OCI-LY7 (cell line): ENCODE data around the gene C9orf50. TPM values are rescaled to one million over a fixed set of nuclear protein-coding genes. Genes with fewer than 3 reads are reported as not detected.

Experiments
- BruUV-seq: library from RNA; stranded (reverse); fragments of 400-500 nt; replicated peaks from 2 replicates; lab custom pipeline; 2021; lab: Mats Ljungman, UMichigan
- CTCF ChIA-PET: fragments of 300-600 bp; sonication (Branson Sonifier 250); formaldehyde crosslinking; loops from one replicate; lab custom pipeline; 2022; ENCODE audit warnings: antibody characterized with exemption; ENCODE audit not compliant: unreplicated experiment; lab: Charles Lee
- POLR2A ChIA-PET: fragments of 300-600 bp; sonication (Branson Sonifier 250); formaldehyde crosslinking; loops from one replicate; lab custom pipeline; 2022; ENCODE audit warnings: antibody characterized with exemption; lab: Charles Lee
- DNase-seq: peaks from one replicate; pipeline ENCODE4 v3.0.0-alpha.2; 2015; ENCODE audit warnings: low spot score
- H2AFZ ChIP-seq: fragments of 200-600 bp; sonication (generic), shearing (Covaris generic); 2 replicates; pipeline ENCODE4 v1.6.1; 2014; ENCODE audit warnings: mild to moderate bottlenecking, antibody characterized with exemption, low read length, moderate library complexity
- H3K27ac ChIP-seq: fragments of 200-600 bp; sonication (generic); 2 replicates; pipeline ENCODE4 v1.5.1; 2014; ENCODE audit warnings: mixed run types, low read depth, mild to moderate bottlenecking, moderate library complexity, low read length, inconsistent platforms; ENCODE audit not compliant: poor library complexity, severe bottlenecking
- H3K36me3 ChIP-seq: fragments of 200-600 bp; sonication (generic); 2 replicates; pipeline ENCODE4 v1.6.1; 2014; ENCODE audit warnings: mild to moderate bottlenecking, antibody characterized with exemption, low read length, moderate library complexity, mixed read lengths; ENCODE audit not compliant: insufficient read depth
- H3K4me1 ChIP-seq: fragments of 200-600 bp; sonication (generic); 2 replicates; pipeline ENCODE4 v1.5.1; 2014; ENCODE audit warnings: mild to moderate bottlenecking, low read length; ENCODE audit not compliant: insufficient read depth, poor library complexity, severe bottlenecking
- H3K4me2 ChIP-seq: fragments of 200-600 bp; sonication (generic); 2 replicates; pipeline ENCODE4 v1.6.1; 2014; ENCODE audit warnings: mild to moderate bottlenecking, low read length
- H3K4me3 ChIP-seq: fragments of 200-600 bp; sonication (generic); 2 replicates; pipeline ENCODE4 v1.5.1; 2014; ENCODE audit warnings: mild to moderate bottlenecking, low read depth, low read length; ENCODE audit not compliant: poor library complexity, severe bottlenecking
- H3K79me2 ChIP-seq: fragments of 200-600 bp; sonication (generic); 2 replicates; pipeline ENCODE4 v1.6.1; 2016; ENCODE audit warnings: low read depth, mild to moderate bottlenecking, low read length, moderate library complexity, mixed read lengths; ENCODE audit not compliant: insufficient read depth
- H3K9me2 ChIP-seq: fragments of 200-600 bp; sonication (generic); 2 replicates; pipeline ENCODE4 v1.6.1; 2016; ENCODE audit warnings: mild to moderate bottlenecking, low read length, mixed read lengths; ENCODE audit not compliant: insufficient read depth
- H3K9me3 ChIP-seq: fragments of 200-600 bp; sonication (generic); 2 replicates; pipeline ENCODE4 v1.6.1; 2014; ENCODE audit warnings: mild to moderate bottlenecking, mixed run types, low read length, mixed read lengths
- H4K20me1 ChIP-seq: fragments of 200-600 bp; sonication (generic); 2 replicates; pipeline ENCODE4 v1.6.1; 2014; ENCODE audit warnings: mild to moderate bottlenecking, antibody characterized with exemption, low read length, moderate library complexity, mixed read lengths; ENCODE audit not compliant: insufficient read depth
- EZH2phosphoT487 ChIP-seq: fragments of 200-600 bp; sonication (generic); IDR thresholded peaks from 2 replicates; pipeline ENCODE4 v1.6.1; 2018; ENCODE audit warnings: low read depth, borderline replicate concordance, mild to moderate bottlenecking, mixed run types, antibody characterized with exemption, low read length, moderate library complexity, mixed read lengths
- intact Hi-C: fragments of 100-400 bp; cut with micrococcal nuclease; formaldehyde crosslinking; loops from one replicate; pipeline ENCODE4 v1.10.0; 2022; ENCODE audit not compliant: unreplicated experiment
- total RNA-seq, 2 experiments: library from RNA; depleted of rRNA in 1 of 2; stranded (reverse); fragments of >200 nt in 1 of 2; shearing (Covaris generic) in 1 of 2; gene quantifications; 2 replicates each; pipeline ENCODE4 v1.2.3, GENCODE V29; 2014 to 2022
- TF ChIP-seq, protein P1 (sequence below): fragments of 200-600 bp; sonication (generic); conservative IDR thresholded peaks from 2 replicates; pipeline ENCODE4 v1.5.1; 2014; ENCODE audit warnings: mild to moderate bottlenecking, antibody characterized with exemption, low read length, moderate library complexity, mixed read lengths

The C9orf50 gene
- total RNA-seq, 2 experiments from 2014 or later: not detected

DNA sequence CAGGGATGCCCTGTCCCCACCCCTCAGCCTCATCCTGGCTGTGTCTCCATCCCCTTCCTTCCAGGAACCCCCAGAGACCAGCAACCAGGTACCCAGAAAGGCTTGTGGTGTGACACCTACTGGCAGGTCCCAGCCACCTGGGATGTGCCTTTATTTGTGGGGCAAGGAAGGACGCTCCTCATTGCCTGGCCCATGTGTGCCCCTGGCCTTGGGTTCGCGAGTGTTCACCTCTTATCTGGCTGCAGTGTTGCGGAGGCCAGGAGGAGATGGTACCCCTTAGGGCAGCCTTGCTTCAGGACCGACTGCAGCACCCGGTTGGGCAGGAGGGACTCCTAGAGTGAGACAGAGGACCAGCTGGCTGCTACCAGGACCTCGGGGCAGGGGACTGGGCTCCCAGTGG is 8.8 kb downstream of the C9orf50 start:
- POLR2A ChIA-PET: no interaction called here
- no TSS peak for BruUV-seq
- DNase-seq: peak; percentile 24
- TF ChIP-seq, protein P1, sequence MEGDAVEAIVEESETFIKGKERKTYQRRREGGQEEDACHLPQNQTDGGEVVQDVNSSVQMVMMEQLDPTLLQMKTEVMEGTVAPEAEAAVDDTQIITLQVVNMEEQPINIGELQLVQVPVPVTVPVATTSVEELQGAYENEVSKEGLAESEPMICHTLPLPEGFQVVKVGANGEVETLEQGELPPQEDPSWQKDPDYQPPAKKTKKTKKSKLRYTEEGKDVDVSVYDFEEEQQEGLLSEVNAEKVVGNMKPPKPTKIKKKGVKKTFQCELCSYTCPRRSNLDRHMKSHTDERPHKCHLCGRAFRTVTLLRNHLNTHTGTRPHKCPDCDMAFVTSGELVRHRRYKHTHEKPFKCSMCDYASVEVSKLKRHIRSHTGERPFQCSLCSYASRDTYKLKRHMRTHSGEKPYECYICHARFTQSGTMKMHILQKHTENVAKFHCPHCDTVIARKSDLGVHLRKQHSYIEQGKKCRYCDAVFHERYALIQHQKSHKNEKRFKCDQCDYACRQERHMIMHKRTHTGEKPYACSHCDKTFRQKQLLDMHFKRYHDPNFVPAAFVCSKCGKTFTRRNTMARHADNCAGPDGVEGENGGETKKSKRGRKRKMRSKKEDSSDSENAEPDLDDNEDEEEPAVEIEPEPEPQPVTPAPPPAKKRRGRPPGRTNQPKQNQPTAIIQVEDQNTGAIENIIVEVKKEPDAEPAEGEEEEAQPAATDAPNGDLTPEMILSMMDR: peak; percentile 44; the same call in 1 of the 2 replicates
- TF ChIP-seq EZH2phosphoT487: no peak
- Histone ChIP-seq H3K9me2 (no peaks in the 10 kb centered on the region), H3K4me3 (no peak overlapping the region), H2AFZ (no peak overlapping the region), H3K27ac (no peak overlapping the region), H3K36me3 (no peaks in the 10 kb centered on the region), H3K4me1 (peaks cover 23% of the 10 kb centered on the region), H3K9me3 (no peaks in the 10 kb centered on the region), H4K20me1 (no peaks in the 10 kb centered on the region), H3K4me2 (no peak overlapping the region), H3K79me2 (no peaks in the 10 kb centered on the region)
- intact Hi-C loops: no loop called here
- CTCF ChIA-PET: no interaction called here

DNA sequence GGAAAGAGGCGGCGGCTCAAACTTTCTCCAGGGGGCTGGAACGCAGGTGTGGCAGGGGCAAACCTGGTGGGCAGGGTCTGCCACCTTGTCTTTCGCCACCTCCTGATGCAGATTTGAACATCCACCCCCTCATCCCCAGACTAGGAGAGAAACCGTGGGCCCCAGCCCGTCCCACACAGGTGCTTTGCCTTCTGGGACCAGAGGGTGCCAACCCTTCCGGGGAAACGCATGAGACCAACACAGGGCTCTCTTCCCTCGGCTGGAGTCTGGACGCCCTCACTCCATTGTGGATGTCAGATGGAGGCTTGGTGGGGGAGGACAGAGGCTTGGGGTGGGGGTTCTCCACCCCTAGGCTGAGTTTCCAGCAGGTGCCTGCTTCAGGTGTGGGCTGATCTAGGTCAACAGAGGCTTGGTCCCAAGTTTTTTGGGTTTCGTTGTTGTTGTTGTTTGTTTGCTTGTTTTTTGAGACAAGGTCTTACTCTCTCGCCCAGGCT is 9.5 kb downstream of the C9orf50 start:
- no peaks in the 10 kb centered on the region for H3K9me3 ChIP-seq
- peak overlapping the region; percentile 88; the same call in 1 of the 2 replicates for H2AFZ ChIP-seq
- H4K20me1 ChIP-seq: no peaks in the 10 kb centered on the region
- ChIA-PET POLR2A (no interaction called here), CTCF (interaction anchor here (0.6 to 1.0 kb wide), 2 partner anchors 390 to 1641 kb away, joined by 3 read pairs; no protein-coding TSS in a partner anchor)
- BruUV-seq: no TSS peak
- H3K4me1 ChIP-seq: peaks cover 25% of the 10 kb centered on the region
- no peak overlapping the region for H3K27ac ChIP-seq
- intact Hi-C loops: loop anchor here (1.0 to 2.0 kb wide), 2 partner anchors 472 to 481 kb away; no protein-coding TSS in a partner anchor
- no peaks in the 10 kb centered on the region for H3K9me2 ChIP-seq
- TF ChIP-seq, protein P1: no peak
- no peak for TF ChIP-seq EZH2phosphoT487
- H3K79me2 ChIP-seq: no peaks in the 10 kb centered on the region
- H3K4me2 ChIP-seq: peak overlapping the region; percentile 96
- peak overlapping the region; percentile 75 for H3K4me3 ChIP-seq
- H3K36me3 ChIP-seq: no peaks in the 10 kb centered on the region
- peak; percentile 23 for DNase-seq
